Keratinocyte (primary cell): ENCODE results near the gene GDPD5.

Experiments
- CTCF ChIP-seq, 3 experiments: IDR thresholded peaks in 1 of 3; conservative IDR thresholded peaks in 1 of 3; optimal IDR thresholded peaks in 1 of 3; 2 replicates in 2 of 3; 3 replicates in 1 of 3; pipeline versions ENCODE3 to v1.5.1; 2011; ENCODE audit warnings: low read length in 3 of 3, mild to moderate bottlenecking in 3 of 3, moderate library complexity in 2 of 3, control low read depth in 1 of 3, inconsistent platforms in 1 of 3; ENCODE audit not compliant: insufficient read depth in 2 of 3; ENCODE audit errors: extremely low read depth in 1 of 3
- EZH2 ChIP-seq: IDR thresholded peaks from one replicate; pipeline ENCODE4 v1.6.1; 2012; ENCODE audit warnings: inconsistent platforms, mild to moderate bottlenecking, low read length, moderate library complexity

DNA sequence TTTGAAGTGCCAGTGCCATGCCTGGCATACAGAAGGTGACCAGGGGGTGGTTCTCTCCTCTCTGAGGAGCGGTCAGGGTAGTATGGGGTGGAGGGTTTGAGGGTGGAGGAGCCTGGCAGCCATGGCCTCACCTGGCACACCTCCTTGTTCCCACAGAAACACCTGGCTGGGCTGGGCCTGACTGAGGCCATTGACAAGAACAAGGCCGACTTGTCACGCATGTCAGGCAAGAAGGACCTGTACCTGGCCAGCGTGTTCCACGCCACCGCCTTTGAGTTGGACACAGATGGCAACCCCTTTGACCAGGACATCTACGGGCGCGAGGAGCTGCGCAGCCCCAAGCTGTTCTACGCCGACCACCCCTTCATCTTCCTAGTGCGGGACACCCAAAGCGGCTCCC lies 45.9 kb upstream of the GDPD5 start:
- TF ChIP-seq CTCF (optimal IDR thresholded peaks at IDR 0.05 in 1 of 3, IDR thresholded peaks at IDR 0.05 in 1 of 3, conservative IDR thresholded peaks at IDR 0.05 in 1 of 3; ENCODE audit: extremely low read depth in 1 of 3, insufficient read depth in 2 of 3, low read length in 3 of 3) (no peak), EZH2 (no peak)
